ENCODE data around the gene CLCN1.

CLCN1 gene

GRCh38 chr7:143315776-143316175, at the start of gene CLCN1:
CLCN1 (plus strand) TSS chr7:143316111; CDS start chr7:143316213, 102 bp downstream.
- no peaks in the 10 kb centered on the region for H3F3A ChIP-seq (ENCODE audit: low read depth)
- H3K79me2 ChIP-seq (ENCODE audit: insufficient read depth, low read length): no peaks in the 10 kb centered on the region
- H3K9me2 ChIP-seq (replicated peaks; ENCODE audit: low read depth, low read length): no peaks in the 10 kb centered on the region
- no peaks in the 10 kb centered on the region for H3K36me3 ChIP-seq (ENCODE audit: insufficient read depth, low read length)
- no peak within 1 kb of the TSS for H2AFZ ChIP-seq (ENCODE audit: low read length)
- no peaks in the 10 kb centered on the region for H3K27me3 ChIP-seq (ENCODE audit: insufficient read depth, low read length, poor library complexity, severe bottlenecking)
- TF ChIP-seq CTCF (conservative IDR thresholded peaks at IDR 0.05; ENCODE audit: low read length) (no peak), EZH2phosphoT487 (IDR thresholded peaks at IDR 0.05; ENCODE audit: borderline replicate concordance) (no peak)
- no peak within 1 kb of the TSS for H3K4me2 ChIP-seq (ENCODE audit: low read depth, low read length, poor library complexity, severe bottlenecking)
- H3K4me1 ChIP-seq (ENCODE audit: insufficient read depth, low read length, poor library complexity, severe bottlenecking): no peaks in the 10 kb centered on the region
- no peak within 1 kb of the TSS for H3K9ac ChIP-seq (ENCODE audit: low read depth, low read length, poor library complexity, severe bottlenecking)
- H3K4me3 ChIP-seq (ENCODE audit: low read length, poor library complexity, severe bottlenecking): no peak within 1 kb of the TSS
- no peaks in the 10 kb centered on the region for H4K20me1 ChIP-seq (ENCODE audit: insufficient read depth, low read length, poor library complexity, severe bottlenecking)
- no peaks in the 10 kb centered on the region for H3K9me3 ChIP-seq (ENCODE audit: insufficient read depth, low read depth, low read length)

GRCh38 chr7:143269251-143269650, 46.7 kb upstream of the CLCN1 start:
- H4K20me1 ChIP-seq (ENCODE audit: insufficient read depth, low read length, poor library complexity, severe bottlenecking): no peaks in the 10 kb centered on the region
- no peaks in the 10 kb centered on the region for H3K9me3 ChIP-seq (ENCODE audit: insufficient read depth, low read depth, low read length)
- peaks cover 14% of the 10 kb centered on the region for H3K4me1 ChIP-seq (ENCODE audit: insufficient read depth, low read length, poor library complexity, severe bottlenecking)
- no peaks in the 10 kb centered on the region for H3F3A ChIP-seq (ENCODE audit: low read depth)
- no peak overlapping the region for H3K4me2 ChIP-seq (ENCODE audit: low read depth, low read length, poor library complexity, severe bottlenecking)
- H3K27me3 ChIP-seq (ENCODE audit: insufficient read depth, low read length, poor library complexity, severe bottlenecking): no peaks in the 10 kb centered on the region
- peaks cover 7% of the 10 kb centered on the region; the same call in 1 of the 2 replicates for H3K36me3 ChIP-seq (ENCODE audit: insufficient read depth, low read length)
- TF ChIP-seq EZH2phosphoT487 (IDR thresholded peaks at IDR 0.05; ENCODE audit: borderline replicate concordance) (no peak), CTCF (conservative IDR thresholded peaks at IDR 0.05; ENCODE audit: low read length) (no peak)
- H3K9me2 ChIP-seq (replicated peaks; ENCODE audit: low read depth, low read length): no peaks in the 10 kb centered on the region
- no peak overlapping the region for H3K4me3 ChIP-seq (ENCODE audit: low read length, poor library complexity, severe bottlenecking)
- no peak overlapping the region for H3K9ac ChIP-seq (ENCODE audit: low read depth, low read length, poor library complexity, severe bottlenecking)
- H3K79me2 ChIP-seq (ENCODE audit: insufficient read depth, low read length): peaks cover 6% of the 10 kb centered on the region; the same call in 1 of the 2 replicates
- no peak overlapping the region for H2AFZ ChIP-seq (ENCODE audit: low read length)

- no peaks in the 10 kb centered on the region for H3K9me2 ChIP-seq (replicated peaks; ENCODE audit: low read depth, low read length)
- H3K9ac ChIP-seq (ENCODE audit: low read depth, low read length, poor library complexity, severe bottlenecking): no peak overlapping the region
- H3K4me2 ChIP-seq (ENCODE audit: low read depth, low read length, poor library complexity, severe bottlenecking): no peak overlapping the region
- peaks cover 7% of the 10 kb centered on the region; the same call in 1 of the 2 replicates for H3K36me3 ChIP-seq (ENCODE audit: insufficient read depth, low read length)
- H3K9me3 ChIP-seq (ENCODE audit: insufficient read depth, low read depth, low read length): no peaks in the 10 kb centered on the region
- H3K27me3 ChIP-seq (ENCODE audit: insufficient read depth, low read length, poor library complexity, severe bottlenecking): no peaks in the 10 kb centered on the region
- no peaks in the 10 kb centered on the region for H3F3A ChIP-seq (ENCODE audit: low read depth)
- H3K79me2 ChIP-seq (ENCODE audit: insufficient read depth, low read length): no peaks in the 10 kb centered on the region
- H4K20me1 ChIP-seq (ENCODE audit: insufficient read depth, low read length, poor library complexity, severe bottlenecking): no peaks in the 10 kb centered on the region
- H3K4me1 ChIP-seq (ENCODE audit: insufficient read depth, low read length, poor library complexity, severe bottlenecking): no peaks in the 10 kb centered on the region
- H3K4me3 ChIP-seq (ENCODE audit: low read length, poor library complexity, severe bottlenecking): no peak overlapping the region
- TF ChIP-seq CTCF (conservative IDR thresholded peaks at IDR 0.05; ENCODE audit: low read length): no peak
- no peak overlapping the region for H2AFZ ChIP-seq (ENCODE audit: low read length)
Measured at GRCh38 chr7:143271240-143271639, 44.7 kb upstream of the CLCN1 start.
